IMR-90 (cell line): ENCODE data around the gene ZDHHC14.

ENCODE experiments used
- CEBPB ChIP-seq: IDR thresholded peaks from 2 replicates; pipeline ENCODE4 v1.6.1; 2012; ENCODE audit warnings: low read depth, low read length, improper control_type of control experiment
- CHD1 ChIP-seq: IDR thresholded peaks from 2 replicates; pipeline ENCODE4 v1.6.1; 2012; ENCODE audit warnings: low read depth, low read length, improper control_type of control experiment
- CTCF ChIP-seq: conservative IDR thresholded peaks from 2 replicates; pipeline ENCODE4 v1.5.1; 2012; ENCODE audit warnings: mild to moderate bottlenecking, low read depth, low read length, improper control_type of control experiment
- ELK1 ChIP-seq: fragments of 150-350 bp; IDR thresholded peaks from 2 replicates; pipeline ENCODE4 v1.6.1; 2016; ENCODE audit warnings: low read depth, mild to moderate bottlenecking, low read length, moderate library complexity, borderline replicate concordance
- MAFK ChIP-seq: IDR thresholded peaks from 2 replicates; pipeline ENCODE4 v1.6.1; 2012; ENCODE audit warnings: low read depth, low read length, improper control_type of control experiment
- MAZ ChIP-seq: IDR thresholded peaks from 2 replicates; pipeline ENCODE4 v1.6.1; 2012; ENCODE audit warnings: low read depth, mild to moderate bottlenecking, low read length, improper control_type of control experiment, moderate library complexity, borderline replicate concordance
- MXI1 ChIP-seq: IDR thresholded peaks from 2 replicates; pipeline ENCODE4 v1.6.1; 2012; ENCODE audit warnings: low read depth, mild to moderate bottlenecking, low read length, moderate library complexity, borderline replicate concordance
- NFE2L2 ChIP-seq: fragments of 150-350 bp; IDR thresholded peaks from 2 replicates; pipeline ENCODE4 v1.6.1; 2016; ENCODE audit warnings: low read depth, mild to moderate bottlenecking, low read length
- POLR2A ChIP-seq: IDR thresholded peaks from 2 replicates; pipeline ENCODE4 v1.6.1; 2012; ENCODE audit warnings: mild to moderate bottlenecking, low read depth, low read length
- RAD21 ChIP-seq: IDR thresholded peaks from 2 replicates; pipeline ENCODE4 v1.6.1; 2012; ENCODE audit warnings: low read length, improper control_type of control experiment
- RCOR1 ChIP-seq: IDR thresholded peaks from 2 replicates; pipeline ENCODE4 v1.6.1; 2012; ENCODE audit warnings: mild to moderate bottlenecking, low read length, improper control_type of control experiment; ENCODE audit not compliant: insufficient replicate concordance
- RFX5 ChIP-seq: IDR thresholded peaks from 2 replicates; pipeline ENCODE4 v1.8.0; 2012; ENCODE audit warnings: low read depth, mild to moderate bottlenecking, low read length, moderate library complexity
- SMC3 ChIP-seq: fragments of 150-350 bp; IDR thresholded peaks from 2 replicates; pipeline ENCODE4 v1.6.1; 2016; ENCODE audit warnings: low read depth, mild to moderate bottlenecking, antibody characterized with exemption, low read length, moderate library complexity
- USF2 ChIP-seq: fragments of 150-350 bp; IDR thresholded peaks from 2 replicates; pipeline ENCODE4 v1.6.1; 2017; ENCODE audit warnings: mild to moderate bottlenecking, antibody characterized with exemption, low read length, low read depth

- no peak for TF ChIP-seq CTCF
- no peak for TF ChIP-seq POLR2A
- no peak for TF ChIP-seq USF2
- no peak for TF ChIP-seq CEBPB
- TF ChIP-seq RCOR1, result no peak
- no peak for TF ChIP-seq RAD21
- TF ChIP-seq ELK1, result no peak
- TF ChIP-seq MXI1, result no peak
- no peak for TF ChIP-seq MAZ
- no peak for TF ChIP-seq SMC3
- TF ChIP-seq CHD1, result no peak
- no peak for TF ChIP-seq RFX5
- TF ChIP-seq NFE2L2, result no peak
- no peak for TF ChIP-seq MAFK
Observed at GRCh38 chr6:157488058-157488457, 107.1 kb downstream of the ZDHHC14 start.
